ENCODE measurements around the gene CENPE.

Gene CENPE

GRCh38 chr4:103073792-103074438, 124.2 kb downstream of the CENPE start:
- DNase-seq = no peak

GRCh38 chr4:103067841-103068547, 130.1 kb downstream of the CENPE start:
- no peak for DNase-seq

- no peak for DNase-seq
Observed at GRCh38 chr4:103060453-103061148, 137.5 kb downstream of the CENPE start.

Data from CD4-positive, alpha-beta T cell treated with Interferon gamma for 1 hour (primary cell).